LNCAP (cell line): ENCODE data around the gene PLA2G4B.

ENCODE experiments used
- TF ChIP-seq, protein P1 (sequence below): fragments of 450-650 bp; IDR thresholded peaks from 2 replicates; pipeline ENCODE4 v1.5.1; 2017; ENCODE audit warnings: mild to moderate bottlenecking

PLA2G4B gene

DNA sequence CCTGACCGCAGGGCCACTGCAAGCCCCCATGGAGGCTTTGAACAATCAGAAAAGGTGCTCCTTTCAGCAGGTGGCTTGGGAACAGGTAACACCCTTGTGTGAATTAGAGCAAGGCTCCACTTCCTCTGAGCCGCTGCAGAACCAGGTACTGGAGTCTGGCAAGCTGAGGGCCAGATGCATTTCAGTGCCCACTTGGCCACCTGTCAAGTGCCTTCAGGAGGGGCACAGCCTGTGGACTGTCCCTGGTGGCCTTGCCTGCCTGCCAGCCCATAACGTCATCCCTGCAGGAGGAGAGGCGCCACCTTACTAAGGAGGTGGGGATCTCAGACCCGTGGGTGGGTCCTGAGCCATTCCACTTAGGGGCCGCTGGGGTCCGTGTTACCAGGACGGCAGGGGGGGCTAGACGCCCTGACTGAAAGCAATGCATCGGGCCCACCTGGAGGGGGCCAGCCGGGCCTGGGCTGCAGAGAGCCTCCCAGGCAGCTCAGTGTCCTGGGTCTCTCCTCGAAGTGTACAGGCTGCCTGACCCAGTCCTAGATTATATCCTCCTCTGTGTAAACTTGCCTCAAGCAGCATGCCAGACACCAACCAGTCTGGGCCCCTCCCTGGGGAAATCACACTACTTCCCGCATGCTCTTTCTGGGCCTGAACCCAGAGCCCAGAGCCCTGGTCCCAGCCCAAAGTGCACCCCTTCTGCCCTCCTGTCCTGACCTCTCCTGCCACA, 39.1 kb downstream of the PLA2G4B start:
- TF ChIP-seq, protein P1, sequence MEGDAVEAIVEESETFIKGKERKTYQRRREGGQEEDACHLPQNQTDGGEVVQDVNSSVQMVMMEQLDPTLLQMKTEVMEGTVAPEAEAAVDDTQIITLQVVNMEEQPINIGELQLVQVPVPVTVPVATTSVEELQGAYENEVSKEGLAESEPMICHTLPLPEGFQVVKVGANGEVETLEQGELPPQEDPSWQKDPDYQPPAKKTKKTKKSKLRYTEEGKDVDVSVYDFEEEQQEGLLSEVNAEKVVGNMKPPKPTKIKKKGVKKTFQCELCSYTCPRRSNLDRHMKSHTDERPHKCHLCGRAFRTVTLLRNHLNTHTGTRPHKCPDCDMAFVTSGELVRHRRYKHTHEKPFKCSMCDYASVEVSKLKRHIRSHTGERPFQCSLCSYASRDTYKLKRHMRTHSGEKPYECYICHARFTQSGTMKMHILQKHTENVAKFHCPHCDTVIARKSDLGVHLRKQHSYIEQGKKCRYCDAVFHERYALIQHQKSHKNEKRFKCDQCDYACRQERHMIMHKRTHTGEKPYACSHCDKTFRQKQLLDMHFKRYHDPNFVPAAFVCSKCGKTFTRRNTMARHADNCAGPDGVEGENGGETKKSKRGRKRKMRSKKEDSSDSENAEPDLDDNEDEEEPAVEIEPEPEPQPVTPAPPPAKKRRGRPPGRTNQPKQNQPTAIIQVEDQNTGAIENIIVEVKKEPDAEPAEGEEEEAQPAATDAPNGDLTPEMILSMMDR, result no peak

- TF ChIP-seq, protein P1, result no peak
These were observed 39.7 kb downstream of the PLA2G4B start for GRCh38 chr15:41878355-41878699.

DNA sequence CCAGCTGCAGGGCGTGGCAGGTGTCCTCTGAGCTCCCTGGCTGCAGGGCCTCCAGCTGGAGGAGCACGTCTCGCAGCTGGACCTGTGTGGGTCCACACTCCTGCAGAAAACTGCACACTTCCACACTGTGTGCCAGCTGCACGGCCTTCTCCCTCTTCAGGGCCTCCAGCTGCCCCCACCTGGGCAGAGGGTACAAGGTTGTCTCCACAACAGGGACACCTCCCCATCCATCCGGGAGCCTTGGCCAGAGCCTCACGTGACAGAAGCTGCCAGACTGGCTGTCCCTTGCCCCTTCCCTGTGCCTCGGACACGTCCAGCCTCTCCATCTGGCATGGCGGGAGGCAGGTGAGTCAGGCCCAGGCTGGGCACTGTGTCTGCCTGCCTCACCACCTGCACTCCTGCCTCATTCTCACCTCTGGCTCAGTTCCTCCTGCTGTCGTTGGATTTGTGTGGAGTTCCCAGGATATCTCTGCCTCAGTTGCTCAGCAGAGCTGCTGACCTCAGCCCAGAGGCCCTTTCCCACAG, 40.7 kb downstream of the PLA2G4B start:
- TF ChIP-seq, protein P1, result no peak

- TF ChIP-seq, protein P1, result no peak
These were observed 41.7 kb downstream of the PLA2G4B start for GRCh38 chr15:41880156-41880877.

DNA sequence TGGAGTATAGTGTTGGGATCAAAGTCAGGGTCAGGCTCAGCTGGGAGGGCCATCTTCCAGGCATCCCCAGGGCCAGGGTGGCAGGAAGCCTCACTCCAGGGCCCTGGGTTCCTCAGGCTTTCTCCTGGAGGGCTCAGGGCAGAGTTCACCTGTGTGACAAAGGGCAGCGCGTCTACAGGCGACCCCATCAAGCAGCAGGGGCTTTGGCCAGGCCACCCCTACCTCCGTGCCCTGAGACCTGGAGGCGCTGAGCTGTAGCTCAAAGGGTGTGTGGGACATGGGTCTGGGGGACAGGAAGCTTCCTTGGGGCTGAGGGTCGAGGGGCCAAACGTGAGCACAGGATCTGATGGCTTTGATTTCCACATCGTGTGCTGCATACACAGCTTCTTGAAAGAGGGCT, 42.4 kb downstream of the PLA2G4B start:
- TF ChIP-seq, protein P1, result no peak

DNA sequence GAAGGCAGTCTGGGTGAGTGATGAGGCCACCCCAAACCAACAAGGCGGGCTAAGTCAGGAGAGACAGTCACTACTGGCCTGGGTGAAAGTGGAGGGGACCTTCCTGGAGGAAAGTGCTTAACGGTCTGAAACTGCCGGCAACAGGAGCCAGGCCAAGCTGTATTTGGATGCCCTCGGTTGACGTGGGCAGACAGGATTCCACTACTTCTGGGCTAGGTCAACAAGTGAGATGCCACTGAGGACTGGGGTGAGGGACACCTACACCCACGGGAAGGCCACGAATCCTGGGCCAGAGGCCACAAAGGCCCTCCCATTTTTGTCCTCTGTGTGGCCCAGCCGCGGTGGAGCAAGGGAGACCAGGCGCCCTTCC, 42.9 kb downstream of the PLA2G4B start:
- TF ChIP-seq, protein P1, result no peak

GRCh38 chr15:41881920-41882688, 43.5 kb downstream of the PLA2G4B start:
- TF ChIP-seq, protein P1, result no peak
